Measurements from ENCODE around the gene TNS4.

TNS4 gene

GRCh38 chr17:40432864-40433528 lies 68.4 kb downstream of the TNS4 start:
- Histone ChIP-seq H3K4me3 (no peak overlapping the region), H3K27ac (peak overlapping the region in 2 of 21 experiments; percentile 14 to 26)

GRCh38 chr17:40431231-40431602 lies 70.2 kb downstream of the TNS4 start:
- no peak overlapping the region for H3K27ac ChIP-seq
- no peak overlapping the region for H3K4me3 ChIP-seq

GRCh38 chr17:40430272-40431230 lies 70.9 kb downstream of the TNS4 start:
- H3K27ac ChIP-seq = no peak overlapping the region
- H3K4me3 ChIP-seq = no peak overlapping the region

GRCh38 chr17:40427002-40427491 lies 74.4 kb downstream of the TNS4 start:
- Histone ChIP-seq H3K27ac (peak overlapping the region in 2 of 21 experiments; percentile 35 to 37), H3K4me3 (no peak overlapping the region)

Data from skin epidermis (tissue), 12 donors.